Measurements from ENCODE around the gene CALHM1. TPM values are rescaled to one million over a fixed set of nuclear protein-coding genes. Genes with fewer than 3 reads are reported as not detected.

CALHM1 gene
- total and polyA plus RNA-seq, 2 of the 8 experiments (the other 6 are each of a cell fraction or from before 2014, with no cell fraction given) = 0.29 to 0.34 TPM

GRCh38 chr10:103417601-103418000, 41.1 kb downstream of the CALHM1 start:
- Histone ChIP-seq H2BK20ac (ENCODE audit: low read length) (no peak overlapping the region), H3K4me1 (replicated peaks in 1 of 4; ENCODE audit: control insufficient read depth in 3 of 4, insufficient read depth in 4 of 4, low read length in 3 of 4) (no peaks in the 10 kb centered on the region), H2AK5ac (ENCODE audit: low read depth, low read length) (no peak overlapping the region), H3K27ac (ENCODE audit: low read depth, low read length) (no peak overlapping the region), H3K23me2 (ENCODE audit: low read depth, low read length) (no peaks in the 10 kb centered on the region), H2AFZ (ENCODE audit: low read length) (no peak overlapping the region), H3K14ac (ENCODE audit: insufficient read length) (no peak overlapping the region), H4K20me1 (replicated peaks in 1 of 2; ENCODE audit: control insufficient read depth in 1 of 2, insufficient read depth in 2 of 2, low read length in 2 of 2) (peaks cover 7 to 9% of the 10 kb centered on the region in 2 experiments), H3K23ac (ENCODE audit: insufficient read length) (no peak overlapping the region), H3K18ac (ENCODE audit: extremely low read depth, low read length) (no peak overlapping the region), H4K8ac (ENCODE audit: extremely low read depth, insufficient read depth, low read length) (no peak overlapping the region), H3K56ac (replicated peaks; ENCODE audit: insufficient read length, low read depth, low read length) (no peak overlapping the region), H3K79me1 (ENCODE audit: low read depth, low read length) (no peaks in the 10 kb centered on the region), H4K91ac (replicated peaks; ENCODE audit: insufficient read length, low read length) (no peak overlapping the region), H3K27me3 (replicated peaks in 1 of 4; ENCODE audit: control insufficient read depth in 3 of 4, extremely low read depth in 1 of 4, insufficient read depth in 3 of 4, low read length in 3 of 4) (no peaks in the 10 kb centered on the region), H2BK120ac (replicated peaks; ENCODE audit: low read depth, low read length) (no peak overlapping the region), H3K9me3 (ENCODE audit: insufficient read depth in 2 of 2, low read depth in 1 of 2, low read length in 1 of 2) (no peaks in the 10 kb centered on the region), H4K5ac (ENCODE audit: insufficient read length, low read depth, low read length) (no peak overlapping the region), H3K4me2 (ENCODE audit: insufficient read depth in 1 of 2, low read depth in 2 of 2, low read length in 2 of 2) (no peak overlapping the region), H2BK5ac (ENCODE audit: low read depth, low read length) (no peak overlapping the region), H3K36me3 (ENCODE audit: control insufficient read depth in 2 of 4, insufficient read depth in 4 of 4, low read length in 3 of 4) (peaks cover 58 to 94% (median 89%) of the 10 kb centered on the region in 4 experiments), H3K9ac (replicated peaks in 1 of 4; ENCODE audit: extremely low read depth in 1 of 4, low read depth in 3 of 4, low read length in 3 of 4) (no peak overlapping the region), H3K4ac (replicated peaks; ENCODE audit: insufficient read length, low read depth, low read length) (no peak overlapping the region), H2BK15ac (ENCODE audit: low read length) (no peak overlapping the region), H3K4me3 (ENCODE audit: extremely low read depth in 1 of 4, insufficient read depth in 2 of 4, low read depth in 3 of 4, low read length in 4 of 4) (no peak overlapping the region), H2BK12ac (ENCODE audit: low read depth, low read length) (no peak overlapping the region), H3K79me2 (ENCODE audit: control insufficient read depth in 1 of 2, insufficient read depth in 2 of 2, low read length in 2 of 2) (no peaks in the 10 kb centered on the region)
- TF ChIP-seq CTCF (IDR thresholded peaks at IDR 0.05; ENCODE audit: control extremely low read depth in 1 of 3, insufficient read depth in 1 of 3, low read depth in 1 of 3, low read length in 3 of 3) (no peak), FOSL1 (IDR thresholded peaks at IDR 0.05; ENCODE audit: insufficient read depth, low read depth, low read length) (no peak), JUN (IDR thresholded peaks at IDR 0.05; ENCODE audit: low read depth, low read length) (no peak), CHD2 (IDR thresholded peaks at IDR 0.05; ENCODE audit: low read length) (no peak)
- FAIRE-seq = no peak
- ChIA-PET POLR2A (ENCODE audit: partially characterized antibody) (interaction anchor here (1.1 to 2.1 kb wide), 5 partner anchors 10 to 57 kb away, joined by 3 to 5 read pairs (median 3); no protein-coding TSS in a partner anchor), CTCF (ENCODE audit: partially characterized antibody) (interaction anchor here (1.0 to 4.3 kb wide), 12 partner anchors 9 to 71 kb away, joined by 3 to 35 read pairs (median 8); partner anchors contain the start of gene CALHM1)
- WGBS, 2 experiments (ENCODE audit: extremely low coverage in 1 of 2, insufficient coverage in 1 of 2, insufficient read length in 1 of 2, insufficient replicate concordance in 2 of 2, low coverage in 1 of 2, low lambda C conversion rate in 2 of 2, missing lambda C conversion rate in 1 of 2) = 93% methylated on average over 5 of the region's 5 CpGs; no CpG with 5 or more reads in 1 of the 2 experiments
- no peak for DNase-seq (ENCODE audit: low read depth in 1 of 2, low spot score in 2 of 2)

All from H1 (cell line).